Neural cell (in vitro differentiated cells): ENCODE measurements around the gene DNAH7. TPM values are rescaled to one million over a fixed set of nuclear protein-coding genes. Genes with fewer than 3 reads are reported as not detected.

Experiments
- H2AFZ ChIP-seq: fragments of 200-600, 300-800 bp; sonication (generic), shearing (Covaris generic); 2 replicates; pipeline ENCODE4 v1.6.0; 2014; ENCODE audit warnings: low read depth, mild to moderate bottlenecking, antibody characterized with exemption, low read length, moderate library complexity
- H3F3A ChIP-seq: fragments of 200-600 bp; shearing (Covaris generic); 2 replicates; pipeline ENCODE4 v1.6.1; 2016; ENCODE audit warnings: mild to moderate bottlenecking, moderate library complexity, mixed read lengths, antibody characterized with exemption, low read length; ENCODE audit not compliant: insufficient read depth, poor library complexity, severe bottlenecking
- H3K27ac ChIP-seq: fragments of 200-600, 300-800 bp; sonication (generic), shearing (Covaris generic); 2 replicates; pipeline ENCODE4 v1.5.1; 2014; ENCODE audit warnings: mild to moderate bottlenecking, low read length, moderate library complexity
- H3K27me3 ChIP-seq: fragments of 300-800, 200-600 bp; sonication (generic), shearing (Covaris generic); 2 replicates; pipeline ENCODE4 v1.6.0; 2014; ENCODE audit warnings: mild to moderate bottlenecking, low read depth, low read length, moderate library complexity; ENCODE audit not compliant: insufficient read depth
- H3K36me3 ChIP-seq: fragments of 300-800, 200-600 bp; sonication (generic), shearing (Covaris generic); 2 replicates; pipeline ENCODE4 v1.5.1; 2014; ENCODE audit warnings: mild to moderate bottlenecking, antibody characterized with exemption, low read length, moderate library complexity; ENCODE audit not compliant: insufficient read depth
- H3K4me2 ChIP-seq: fragments of 300-800, 200-600 bp; sonication (generic), shearing (Covaris generic); 2 replicates; pipeline ENCODE4 v1.6.0; 2014; ENCODE audit warnings: mild to moderate bottlenecking, low read length
- H3K4me3 ChIP-seq: fragments of 300-800, 200-600 bp; sonication (generic), shearing (Covaris generic); 2 replicates; pipeline ENCODE4 v1.5.1; 2014; ENCODE audit warnings: mild to moderate bottlenecking, low read length, moderate library complexity
- H3K79me2 ChIP-seq: fragments of 200-600 bp; shearing (Covaris generic); replicated peaks from 2 replicates; pipeline ENCODE4 v1.6.0; 2014; ENCODE audit warnings: mild to moderate bottlenecking, low read length, moderate library complexity; ENCODE audit not compliant: insufficient read depth
- H3K9ac ChIP-seq: fragments of 300-800, 200-600 bp; sonication (generic), shearing (Covaris generic); 2 replicates; pipeline ENCODE4 v1.6.1; 2016; ENCODE audit warnings: mild to moderate bottlenecking, low read length, mixed read lengths
- H3K9me2 ChIP-seq: fragments of 200-600 bp; shearing (Covaris generic); 2 replicates; pipeline ENCODE4 v1.6.1; 2016; ENCODE audit warnings: mild to moderate bottlenecking, low read length, mixed read lengths; ENCODE audit not compliant: insufficient read depth
- H3K9me3 ChIP-seq: fragments of 200-600, 300-800 bp; sonication (generic), shearing (Covaris generic); 2 replicates; pipeline ENCODE4 v1.6.1; 2016; ENCODE audit warnings: mild to moderate bottlenecking, mixed run types, low read length, moderate library complexity, mixed read lengths
- H4K20me1 ChIP-seq: fragments of 200-600 bp; shearing (Covaris generic); 2 replicates; pipeline ENCODE4 v1.6.1; 2016; ENCODE audit warnings: mild to moderate bottlenecking, mixed run types; ENCODE audit not compliant: insufficient read depth
- EZH2 ChIP-seq: fragments of 200-600, 300-800 bp; shearing (Covaris generic), sonication (generic); IDR thresholded peaks from 2 replicates; pipeline ENCODE4 v1.6.1; 2014; ENCODE audit warnings: antibody characterized with exemption, low read length, borderline replicate concordance, mild to moderate bottlenecking; ENCODE audit not compliant: insufficient read depth, poor library complexity, severe bottlenecking
- MXI1 ChIP-seq: fragments of 450-650 bp; conservative IDR thresholded peaks from 2 replicates; pipeline ENCODE4 v1.6.1; 2014; ENCODE audit warnings: antibody characterized with exemption, mild to moderate bottlenecking; ENCODE audit not compliant: poor library complexity, severe bottlenecking
- POLR2AphosphoS5 ChIP-seq: IDR thresholded peaks from 2 replicates; pipeline ENCODE4 v1.6.1; 2012
- RAD21 ChIP-seq: fragments of 450-650 bp; conservative IDR thresholded peaks from 2 replicates; pipeline ENCODE4 v1.6.1; 2014; ENCODE audit warnings: antibody characterized with exemption, mild to moderate bottlenecking, moderate library complexity
- SMC3 ChIP-seq: fragments of 450-650 bp; conservative IDR thresholded peaks from 2 replicates; pipeline ENCODE4 v1.6.1; 2014; ENCODE audit warnings: antibody characterized with exemption, mild to moderate bottlenecking, moderate library complexity; ENCODE audit not compliant: poor library complexity
- TAF1 ChIP-seq: IDR thresholded peaks from 2 replicates; pipeline ENCODE4 v1.6.1; 2012; ENCODE audit warnings: low read depth
- polyA plus RNA-seq: library from polyadenylated mRNA; depleted of rRNA; stranded (reverse); fragments of >200 nt; gene quantifications from 2 replicates; pipeline ENCODE4 v1.2.3, GENCODE V29; 2014
- TF ChIP-seq, protein P1 (sequence below): fragments of 450-650 bp; IDR thresholded peaks from 2 replicates; pipeline ENCODE4 v1.5.1; 2014; ENCODE audit warnings: antibody characterized with exemption, mild to moderate bottlenecking, moderate library complexity; ENCODE audit not compliant: poor library complexity, severe bottlenecking
- TF ChIP-seq, protein P2 (sequence below): IDR thresholded peaks from 2 replicates; pipeline ENCODE4 v1.6.1; 2012; ENCODE audit warnings: borderline replicate concordance

The DNAH7 gene
- polyA plus RNA-seq, 1 donor from 2014 or later = 0.67 TPM

DNA sequence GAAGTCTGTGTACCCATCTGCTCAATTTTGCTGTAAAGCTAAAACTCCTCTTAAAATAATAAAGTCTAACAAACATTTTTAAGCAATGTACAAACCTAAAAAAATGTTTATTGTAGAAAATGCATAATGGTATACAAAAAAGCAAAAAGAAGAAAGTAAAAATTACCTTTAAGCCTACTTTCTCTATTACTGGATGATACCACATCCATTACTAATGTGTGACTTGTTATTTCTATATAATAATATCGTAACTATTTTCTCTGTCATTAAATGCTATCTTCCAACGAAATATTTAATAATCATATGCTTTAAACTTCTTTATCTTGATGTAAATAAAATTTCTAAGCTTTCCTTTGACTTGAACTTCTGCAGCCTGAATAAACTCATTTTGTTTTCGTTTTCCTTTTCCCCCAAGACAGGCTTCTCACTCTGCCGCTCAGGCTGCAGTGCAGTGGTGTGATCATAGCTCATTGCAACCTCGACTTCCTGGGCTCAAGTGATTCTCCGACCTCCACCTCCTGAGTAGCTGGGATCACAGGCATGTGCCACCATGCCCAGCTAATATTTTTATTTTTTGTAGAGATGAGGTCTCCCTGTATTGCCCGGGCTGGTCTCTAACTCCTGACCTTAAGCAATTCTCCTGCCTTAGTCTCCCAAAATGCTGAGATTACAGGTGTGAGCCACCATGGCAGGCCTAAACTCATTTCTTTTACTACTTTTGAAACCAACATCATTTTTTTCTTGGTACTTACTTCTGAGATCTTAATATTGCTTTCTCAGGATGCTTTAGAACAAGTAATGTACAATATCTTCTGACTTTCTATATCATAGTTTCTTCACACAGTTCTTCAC, 18.1 kb upstream of the DNAH7 start:
- H3K4me3 ChIP-seq = no peak overlapping the region
- no peaks in the 10 kb centered on the region for H3K36me3 ChIP-seq
- no peaks in the 10 kb centered on the region for H4K20me1 ChIP-seq
- no peak overlapping the region for H3K9ac ChIP-seq
- no peaks in the 10 kb centered on the region for H3K27me3 ChIP-seq
- no peak overlapping the region for H3K4me2 ChIP-seq
- no peaks in the 10 kb centered on the region for H3F3A ChIP-seq
- TF ChIP-seq POLR2AphosphoS5 = no peak
- no peak for TF ChIP-seq TAF1
- TF ChIP-seq, protein P1, sequence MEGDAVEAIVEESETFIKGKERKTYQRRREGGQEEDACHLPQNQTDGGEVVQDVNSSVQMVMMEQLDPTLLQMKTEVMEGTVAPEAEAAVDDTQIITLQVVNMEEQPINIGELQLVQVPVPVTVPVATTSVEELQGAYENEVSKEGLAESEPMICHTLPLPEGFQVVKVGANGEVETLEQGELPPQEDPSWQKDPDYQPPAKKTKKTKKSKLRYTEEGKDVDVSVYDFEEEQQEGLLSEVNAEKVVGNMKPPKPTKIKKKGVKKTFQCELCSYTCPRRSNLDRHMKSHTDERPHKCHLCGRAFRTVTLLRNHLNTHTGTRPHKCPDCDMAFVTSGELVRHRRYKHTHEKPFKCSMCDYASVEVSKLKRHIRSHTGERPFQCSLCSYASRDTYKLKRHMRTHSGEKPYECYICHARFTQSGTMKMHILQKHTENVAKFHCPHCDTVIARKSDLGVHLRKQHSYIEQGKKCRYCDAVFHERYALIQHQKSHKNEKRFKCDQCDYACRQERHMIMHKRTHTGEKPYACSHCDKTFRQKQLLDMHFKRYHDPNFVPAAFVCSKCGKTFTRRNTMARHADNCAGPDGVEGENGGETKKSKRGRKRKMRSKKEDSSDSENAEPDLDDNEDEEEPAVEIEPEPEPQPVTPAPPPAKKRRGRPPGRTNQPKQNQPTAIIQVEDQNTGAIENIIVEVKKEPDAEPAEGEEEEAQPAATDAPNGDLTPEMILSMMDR = no peak
- TF ChIP-seq SMC3 = no peak
- no peak for TF ChIP-seq MXI1
- H3K9me3 ChIP-seq = peaks cover 4% of the 10 kb centered on the region
- no peaks in the 10 kb centered on the region for H3K9me2 ChIP-seq
- no peak overlapping the region for H2AFZ ChIP-seq
- H3K27ac ChIP-seq = no peak overlapping the region
- no peaks in the 10 kb centered on the region for H3K79me2 ChIP-seq

DNA sequence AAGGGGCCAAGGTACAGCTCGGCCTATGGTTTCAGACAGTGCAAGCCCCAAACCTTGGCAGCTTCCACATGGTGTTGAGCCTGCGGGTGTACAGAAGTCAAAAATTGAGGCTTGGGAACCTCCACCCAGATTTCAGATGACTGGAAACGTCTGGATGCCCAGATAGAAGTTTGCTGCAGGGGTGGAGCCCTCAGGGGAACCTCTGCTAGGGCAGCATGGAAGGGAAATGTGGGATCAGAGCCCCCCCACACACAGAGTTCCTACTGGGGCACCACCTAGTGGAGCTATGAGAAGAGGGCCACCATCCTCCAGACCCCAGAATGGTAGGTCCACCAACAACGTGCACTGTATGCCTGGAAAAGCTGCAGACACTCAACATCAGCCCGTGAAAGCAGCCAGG, 15.0 kb upstream of the DNAH7 start:
- Histone ChIP-seq H3K27ac (no peak overlapping the region), H3K79me2 (no peaks in the 10 kb centered on the region), H3K27me3 (no peaks in the 10 kb centered on the region), H3K36me3 (no peaks in the 10 kb centered on the region), H3K9me2 (no peaks in the 10 kb centered on the region), H3F3A (no peaks in the 10 kb centered on the region), H3K9ac (no peak overlapping the region), H3K4me2 (no peak overlapping the region), H2AFZ (no peak overlapping the region), H3K4me3 (no peak overlapping the region), H3K9me3 (peaks cover 4% of the 10 kb centered on the region), H4K20me1 (no peaks in the 10 kb centered on the region)
- no peak for TF ChIP-seq TAF1
- TF ChIP-seq POLR2AphosphoS5 = no peak
- TF ChIP-seq EZH2 = no peak
- TF ChIP-seq, protein P2, sequence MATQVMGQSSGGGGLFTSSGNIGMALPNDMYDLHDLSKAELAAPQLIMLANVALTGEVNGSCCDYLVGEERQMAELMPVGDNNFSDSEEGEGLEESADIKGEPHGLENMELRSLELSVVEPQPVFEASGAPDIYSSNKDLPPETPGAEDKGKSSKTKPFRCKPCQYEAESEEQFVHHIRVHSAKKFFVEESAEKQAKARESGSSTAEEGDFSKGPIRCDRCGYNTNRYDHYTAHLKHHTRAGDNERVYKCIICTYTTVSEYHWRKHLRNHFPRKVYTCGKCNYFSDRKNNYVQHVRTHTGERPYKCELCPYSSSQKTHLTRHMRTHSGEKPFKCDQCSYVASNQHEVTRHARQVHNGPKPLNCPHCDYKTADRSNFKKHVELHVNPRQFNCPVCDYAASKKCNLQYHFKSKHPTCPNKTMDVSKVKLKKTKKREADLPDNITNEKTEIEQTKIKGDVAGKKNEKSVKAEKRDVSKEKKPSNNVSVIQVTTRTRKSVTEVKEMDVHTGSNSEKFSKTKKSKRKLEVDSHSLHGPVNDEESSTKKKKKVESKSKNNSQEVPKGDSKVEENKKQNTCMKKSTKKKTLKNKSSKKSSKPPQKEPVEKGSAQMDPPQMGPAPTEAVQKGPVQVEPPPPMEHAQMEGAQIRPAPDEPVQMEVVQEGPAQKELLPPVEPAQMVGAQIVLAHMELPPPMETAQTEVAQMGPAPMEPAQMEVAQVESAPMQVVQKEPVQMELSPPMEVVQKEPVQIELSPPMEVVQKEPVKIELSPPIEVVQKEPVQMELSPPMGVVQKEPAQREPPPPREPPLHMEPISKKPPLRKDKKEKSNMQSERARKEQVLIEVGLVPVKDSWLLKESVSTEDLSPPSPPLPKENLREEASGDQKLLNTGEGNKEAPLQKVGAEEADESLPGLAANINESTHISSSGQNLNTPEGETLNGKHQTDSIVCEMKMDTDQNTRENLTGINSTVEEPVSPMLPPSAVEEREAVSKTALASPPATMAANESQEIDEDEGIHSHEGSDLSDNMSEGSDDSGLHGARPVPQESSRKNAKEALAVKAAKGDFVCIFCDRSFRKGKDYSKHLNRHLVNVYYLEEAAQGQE = no peak
- TF ChIP-seq RAD21 = no peak
- TF ChIP-seq MXI1 = no peak
